WI38 (cell line): Measurements from ENCODE around the gene TAF4B.

Experiments used
- H3K4me3 ChIP-seq: 2 replicates; pipeline ENCODE4 v1.5.1; 2011; ENCODE audit warnings: low read depth, mild to moderate bottlenecking, control low read depth, low read length
- CTCF ChIP-seq: IDR thresholded peaks from 2 replicates; pipeline ENCODE4 v1.5.1; 2012; ENCODE audit warnings: low read depth, mild to moderate bottlenecking, control low read depth, low read length

Gene TAF4B

GRCh38 chr18:26271917-26272549 is 45.8 kb downstream of the TAF4B start:
- TF ChIP-seq CTCF: no peak

GRCh38 chr18:26277374-26277773 is 51.1 kb downstream of the TAF4B start:
- no peak for TF ChIP-seq CTCF

More at GRCh38 chr18:26271917-26272549, 45.8 kb downstream of the TAF4B start:
- H3K4me3 ChIP-seq: no peak overlapping the region

GRCh38 chr18:26279428-26279827 is 53.2 kb downstream of the TAF4B start:
- TF ChIP-seq CTCF: no peak
- no peak overlapping the region for H3K4me3 ChIP-seq

More at GRCh38 chr18:26277374-26277773, 51.1 kb downstream of the TAF4B start:
- no peak overlapping the region for H3K4me3 ChIP-seq

- H3K4me3 ChIP-seq: no peak overlapping the region
- TF ChIP-seq CTCF: no peak
These were observed 59.8 kb downstream of the TAF4B start for GRCh38 chr18:26286008-26286407.

- no peak overlapping the region for H3K4me3 ChIP-seq
- no peak for TF ChIP-seq CTCF
These were observed 61.4 kb downstream of the TAF4B start for GRCh38 chr18:26287644-26288043.

GRCh38 chr18:26290385-26290784 is 64.1 kb downstream of the TAF4B start:
- no peak for TF ChIP-seq CTCF

GRCh38 chr18:26293982-26294381 is 67.7 kb downstream of the TAF4B start:
- no peak for TF ChIP-seq CTCF
- no peak overlapping the region for H3K4me3 ChIP-seq

More at GRCh38 chr18:26290385-26290784, 64.1 kb downstream of the TAF4B start:
- no peak overlapping the region for H3K4me3 ChIP-seq
